ENCODE measurements around the gene NDST4. TPM values are rescaled to one million over a fixed set of nuclear protein-coding genes. Genes with fewer than 3 reads are reported as not detected.

NDST4 gene
- total RNA-seq, 2 experiments from 2014 or later = not detected

DNA sequence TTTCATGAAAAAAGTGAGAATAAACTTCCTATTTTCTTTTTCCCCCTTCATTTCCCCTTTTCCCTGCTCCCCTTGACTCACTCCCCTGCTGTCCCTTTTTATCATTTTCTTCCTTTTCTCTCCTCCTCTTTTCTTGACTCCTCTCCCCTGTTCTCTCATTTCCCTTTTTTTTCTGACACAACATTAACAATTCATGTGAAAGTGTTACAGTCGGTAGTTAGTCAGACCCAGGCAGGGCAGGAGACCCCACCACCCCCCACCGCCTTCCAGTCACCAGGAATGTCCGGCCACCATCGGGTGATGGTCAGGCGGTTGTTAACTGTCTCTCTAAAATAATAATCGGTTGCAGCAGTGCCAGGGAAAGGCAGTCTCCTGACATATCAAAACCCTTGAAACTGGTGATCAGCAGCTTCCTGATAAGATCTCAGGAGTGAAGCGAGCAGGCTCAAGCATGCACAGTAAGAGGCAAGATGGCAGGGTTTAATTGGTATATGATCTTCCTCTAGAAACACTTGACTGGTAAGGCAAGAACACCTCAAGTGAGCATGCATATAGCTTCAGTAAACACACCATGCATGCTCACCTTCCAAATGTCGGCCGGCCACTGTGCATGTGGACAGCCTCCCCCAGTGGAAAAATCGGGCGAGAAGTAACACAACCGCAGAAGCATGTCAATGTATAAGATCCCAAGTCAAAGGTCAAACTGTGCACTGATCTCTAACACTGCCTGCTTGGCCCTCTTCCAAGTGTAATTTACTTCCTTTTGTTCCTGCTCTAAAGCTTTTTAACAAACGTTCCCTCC lies 191.4 kb downstream of the NDST4 start:
- no peaks in the 10 kb centered on the region for H3K9me3 Mint-ChIP-seq
- DNase-seq = no peak
- POLR2A ChIA-PET = no interaction called here
- no peaks in the 10 kb centered on the region for H3K27me3 Mint-ChIP-seq
- no peaks in the 10 kb centered on the region for H3K4me1 Mint-ChIP-seq
- CTCF ChIA-PET = no interaction called here
- H3K4me3 Mint-ChIP-seq = no peak overlapping the region
- H3K27ac Mint-ChIP-seq = no peak overlapping the region
- no peaks in the 10 kb centered on the region for H3K36me3 Mint-ChIP-seq (ENCODE audit: low read depth)

DNA sequence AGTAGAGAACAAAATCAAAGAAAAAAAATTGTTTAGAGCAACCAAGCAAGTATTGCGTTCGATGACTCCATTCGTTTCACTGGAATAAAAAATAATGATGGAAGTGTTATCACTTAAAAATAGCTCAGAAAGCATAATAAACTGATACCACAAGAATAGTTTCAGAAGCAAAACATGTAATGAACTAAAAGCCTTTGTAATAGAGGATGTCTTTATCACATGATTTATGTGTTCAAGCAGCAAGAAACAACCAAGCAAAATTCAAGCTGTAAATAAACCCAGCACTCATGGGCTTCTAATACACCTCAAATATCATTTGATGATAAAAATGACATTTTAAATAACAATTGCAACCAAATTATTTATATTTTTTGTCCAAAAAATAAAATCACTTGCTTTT lies 192.2 kb downstream of the NDST4 start:
- Mint-ChIP-seq H3K4me3 (no peak overlapping the region), H3K27ac (no peak overlapping the region), H3K9me3 (no peaks in the 10 kb centered on the region), H3K27me3 (no peaks in the 10 kb centered on the region), H3K36me3 (ENCODE audit: low read depth) (no peaks in the 10 kb centered on the region), H3K4me1 (no peaks in the 10 kb centered on the region)
- no peak for DNase-seq
- CTCF ChIA-PET = no interaction called here
- POLR2A ChIA-PET = no interaction called here

DNA sequence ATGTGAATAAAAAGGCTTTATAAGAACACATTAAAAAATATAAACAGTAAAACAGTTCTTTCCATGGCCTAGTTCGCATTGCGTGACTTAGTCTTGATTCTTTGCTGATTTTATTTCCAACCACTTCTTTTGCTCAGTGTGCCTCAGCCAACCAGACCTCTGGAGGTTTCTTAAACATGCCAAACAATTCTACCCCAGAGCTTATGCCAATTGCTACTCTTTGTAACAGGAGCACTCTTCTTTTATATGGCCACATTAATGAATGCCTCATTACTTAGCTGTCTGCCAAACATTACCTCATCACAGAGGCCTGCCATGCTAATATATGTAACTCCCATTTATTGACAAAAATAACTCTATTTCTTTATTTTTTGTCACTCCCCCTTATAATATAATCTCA lies 202.3 kb downstream of the NDST4 start:
- DNase-seq = no peak
- no peaks in the 10 kb centered on the region for H3K9me3 Mint-ChIP-seq
- no peaks in the 10 kb centered on the region for H3K4me1 Mint-ChIP-seq
- no peak overlapping the region for H3K27ac Mint-ChIP-seq
- no peaks in the 10 kb centered on the region for H3K27me3 Mint-ChIP-seq
- ChIA-PET CTCF (no interaction called here), POLR2A (no interaction called here)
- H3K4me3 Mint-ChIP-seq = no peak overlapping the region
- H3K36me3 Mint-ChIP-seq (ENCODE audit: low read depth) = no peaks in the 10 kb centered on the region

DNA sequence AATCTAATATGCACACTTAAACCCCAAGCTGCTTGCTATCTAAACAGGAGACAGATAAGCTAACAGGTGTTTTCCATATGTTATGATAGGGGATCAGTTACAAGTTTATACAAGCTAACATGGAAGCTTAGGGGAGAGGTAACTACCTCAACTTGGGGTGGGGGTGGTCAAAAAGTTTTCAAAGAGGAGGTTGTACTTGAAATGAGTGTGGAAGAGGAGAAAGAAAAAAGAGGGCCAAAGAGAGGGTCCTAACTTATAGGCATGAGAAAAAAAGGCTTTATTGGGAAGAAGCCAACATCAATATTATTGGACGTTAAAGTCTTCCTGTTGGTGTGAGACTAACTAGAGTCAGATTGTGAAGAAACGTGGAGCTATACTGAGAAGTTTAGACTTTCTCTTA lies 205.9 kb downstream of the NDST4 start:
- POLR2A ChIA-PET = no interaction called here
- H3K36me3 Mint-ChIP-seq (ENCODE audit: low read depth) = no peaks in the 10 kb centered on the region
- no peaks in the 10 kb centered on the region for H3K4me1 Mint-ChIP-seq
- no peaks in the 10 kb centered on the region for H3K9me3 Mint-ChIP-seq
- H3K27ac Mint-ChIP-seq = no peak overlapping the region
- DNase-seq = no peak
- H3K4me3 Mint-ChIP-seq = no peak overlapping the region
- CTCF ChIA-PET = no interaction called here
- no peaks in the 10 kb centered on the region for H3K27me3 Mint-ChIP-seq

DNA sequence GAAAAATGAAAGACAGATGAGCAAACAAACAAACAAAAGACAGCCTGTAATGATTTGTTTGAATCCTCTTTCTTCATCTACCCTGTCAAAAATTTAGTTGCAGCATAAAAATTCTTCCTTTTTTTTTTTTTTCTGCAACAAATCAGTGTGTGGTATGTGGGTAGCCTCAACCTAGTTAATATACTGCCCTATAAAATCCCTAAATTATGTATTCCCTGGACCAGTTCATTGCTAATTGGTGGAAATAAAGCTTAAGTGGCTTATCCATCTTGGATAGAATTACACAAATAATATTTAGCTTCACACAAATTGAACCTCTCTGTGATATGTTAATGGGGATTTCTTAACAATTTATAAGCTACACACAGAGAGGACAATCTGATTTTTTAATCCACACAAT lies 208.4 kb downstream of the NDST4 start:
- Mint-ChIP-seq H3K36me3 (ENCODE audit: low read depth) (no peaks in the 10 kb centered on the region), H3K4me1 (no peaks in the 10 kb centered on the region), H3K27me3 (no peaks in the 10 kb centered on the region), H3K9me3 (no peaks in the 10 kb centered on the region), H3K27ac (no peak overlapping the region), H3K4me3 (no peak overlapping the region)
- ChIA-PET POLR2A (no interaction called here), CTCF (no interaction called here)
- no peak for DNase-seq

DNA sequence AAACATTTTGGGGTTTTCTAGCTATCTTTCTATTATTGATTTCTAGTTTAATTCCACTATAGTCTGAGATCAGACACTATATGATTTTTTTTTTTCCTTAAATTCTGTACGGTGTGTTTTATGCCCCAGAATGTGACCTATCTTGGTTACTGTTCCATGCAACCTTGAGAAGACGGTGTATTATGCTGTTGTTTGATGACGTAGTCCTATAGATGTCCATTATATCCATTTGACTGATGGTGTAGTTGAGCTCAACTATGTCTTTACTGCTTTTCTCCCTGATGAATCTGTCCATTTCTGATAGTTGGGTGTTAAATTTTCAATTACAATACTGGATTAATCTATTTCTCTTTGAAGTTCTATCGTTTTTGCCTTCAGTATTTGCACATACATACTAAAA lies 212.5 kb downstream of the NDST4 start:
- Mint-ChIP-seq H3K4me1 (no peaks in the 10 kb centered on the region), H3K4me3 (no peak overlapping the region), H3K9me3 (no peaks in the 10 kb centered on the region), H3K27me3 (no peaks in the 10 kb centered on the region), H3K27ac (no peak overlapping the region), H3K36me3 (ENCODE audit: low read depth) (no peaks in the 10 kb centered on the region)
- ChIA-PET CTCF (no interaction called here), POLR2A (interaction anchor here (0.7 kb wide), 1 partner anchor 70 kb away, joined by 3 read pairs; no protein-coding TSS in a partner anchor)
- DNase-seq = no peak

DNA sequence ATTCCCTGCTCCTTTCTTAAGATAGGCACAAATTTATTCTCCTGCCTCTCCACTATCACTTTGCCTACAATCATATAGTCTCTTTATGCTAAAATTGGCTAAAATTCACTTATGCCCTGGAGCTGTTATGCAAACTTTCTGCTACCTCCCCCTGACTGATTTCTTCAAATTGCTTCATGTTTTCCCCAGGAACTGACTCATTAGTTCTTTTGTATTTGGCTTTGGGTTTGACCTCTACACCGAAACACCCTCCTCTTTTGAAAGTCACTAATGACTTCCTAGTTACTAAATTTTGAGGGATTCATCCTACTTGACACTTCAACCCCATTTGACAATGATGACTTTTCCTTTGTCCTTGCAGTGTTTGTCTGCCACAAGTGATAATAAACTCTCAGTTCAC lies 222.6 kb downstream of the NDST4 start:
- DNase-seq = no peak
- H3K27ac Mint-ChIP-seq = no peak overlapping the region
- no peaks in the 10 kb centered on the region for H3K9me3 Mint-ChIP-seq

DNA sequence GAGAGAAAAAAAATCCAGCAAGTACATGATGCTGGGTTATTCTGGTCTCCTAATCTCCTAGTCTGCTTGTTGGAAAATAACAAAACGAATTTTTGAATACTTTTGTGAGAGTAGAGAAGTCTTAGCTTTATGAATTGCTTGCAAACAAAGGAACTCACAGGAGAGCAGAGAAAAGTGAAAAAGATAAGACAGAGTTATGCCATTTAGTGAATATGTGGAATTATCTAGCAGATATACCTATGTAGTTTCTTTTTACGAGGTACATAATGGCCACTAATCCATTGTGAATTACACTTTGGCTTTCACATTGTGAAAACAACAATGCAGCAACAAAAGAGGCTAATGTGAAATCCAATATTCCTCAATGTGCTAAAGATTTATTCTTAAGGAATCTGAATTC lies 226.7 kb downstream of the NDST4 start:
- H3K27ac Mint-ChIP-seq = no peak overlapping the region
- no peak overlapping the region for H3K4me3 Mint-ChIP-seq
- H3K27me3 Mint-ChIP-seq = no peaks in the 10 kb centered on the region
- H3K36me3 Mint-ChIP-seq (ENCODE audit: low read depth) = no peaks in the 10 kb centered on the region
- no peaks in the 10 kb centered on the region for H3K4me1 Mint-ChIP-seq
- ChIA-PET CTCF (no interaction called here), POLR2A (no interaction called here)
- no peaks in the 10 kb centered on the region for H3K9me3 Mint-ChIP-seq
- DNase-seq = no peak

More for the DNA sequence above, 222.6 kb downstream of the NDST4 start:
- POLR2A ChIA-PET = no interaction called here
- CTCF ChIA-PET = no interaction called here
- Mint-ChIP-seq H3K4me3 (no peak overlapping the region), H3K27me3 (no peaks in the 10 kb centered on the region), H3K36me3 (ENCODE audit: low read depth) (no peaks in the 10 kb centered on the region), H3K4me1 (no peaks in the 10 kb centered on the region)

DNA sequence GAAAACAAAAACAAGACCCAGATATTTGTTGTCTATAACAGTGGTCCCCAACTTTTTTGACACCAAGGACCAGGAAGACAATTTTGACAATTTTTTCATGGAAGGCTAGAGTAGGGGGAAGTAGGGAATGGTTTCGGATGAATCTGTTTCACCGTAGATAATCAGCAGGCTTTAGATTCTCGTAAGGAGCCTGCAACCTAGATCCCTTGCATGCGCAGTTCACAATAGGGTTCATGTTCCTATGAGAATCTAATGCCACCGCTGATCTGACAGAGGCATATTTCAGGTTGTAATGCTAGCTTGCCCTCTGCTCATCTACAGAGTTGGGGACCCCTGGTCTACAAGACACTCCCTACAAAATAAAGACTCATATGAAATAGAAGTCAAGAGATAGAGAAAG lies 229.8 kb downstream of the NDST4 start:
- Mint-ChIP-seq H3K9me3 (no peaks in the 10 kb centered on the region), H3K4me1 (no peaks in the 10 kb centered on the region), H3K27me3 (no peaks in the 10 kb centered on the region), H3K4me3 (no peak overlapping the region), H3K36me3 (ENCODE audit: low read depth) (no peaks in the 10 kb centered on the region), H3K27ac (no peak overlapping the region)
- CTCF ChIA-PET = no interaction called here
- DNase-seq = no peak
- POLR2A ChIA-PET = no interaction called here

DNA sequence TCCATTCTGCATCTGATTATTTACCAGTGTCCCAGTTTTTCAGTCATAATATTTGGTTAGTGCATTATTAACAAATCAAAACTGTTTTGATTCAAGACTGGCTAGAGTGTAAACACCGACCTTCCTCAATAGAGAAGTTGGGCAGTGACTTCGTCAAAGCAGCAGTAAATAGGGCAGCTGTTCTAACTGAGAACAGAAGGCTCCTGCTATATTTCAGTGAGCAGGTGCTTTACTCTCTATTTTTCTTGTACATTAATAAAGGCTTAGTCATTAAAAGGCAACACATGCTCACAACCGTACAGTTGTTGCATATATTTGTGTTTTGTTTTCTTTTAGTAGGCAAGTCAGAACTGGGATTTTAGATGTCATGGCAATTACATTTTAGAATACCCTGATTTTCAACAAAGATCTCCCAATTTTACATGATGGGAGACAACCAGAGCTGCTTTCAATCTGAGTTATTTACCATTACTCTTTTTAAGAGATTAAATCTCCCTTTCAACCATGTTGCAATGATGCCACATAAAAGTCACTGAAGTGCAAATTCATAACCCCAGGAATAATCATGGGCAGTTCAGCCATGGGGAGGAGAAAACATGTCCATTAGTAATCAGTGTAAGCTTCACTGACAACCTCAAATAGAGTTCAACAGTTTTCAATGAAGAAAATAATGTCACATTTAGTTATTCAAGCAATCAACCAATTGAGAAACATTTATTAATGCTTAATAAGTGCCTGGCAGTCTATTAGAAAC lies 233.3 kb downstream of the NDST4 start:
- Mint-ChIP-seq H3K27me3 (no peaks in the 10 kb centered on the region), H3K4me1 (no peaks in the 10 kb centered on the region), H3K36me3 (ENCODE audit: low read depth) (no peaks in the 10 kb centered on the region), H3K4me3 (no peak overlapping the region), H3K9me3 (no peaks in the 10 kb centered on the region), H3K27ac (no peak overlapping the region)
- ChIA-PET CTCF (no interaction called here), POLR2A (no interaction called here)
- DNase-seq = no peak

DNA sequence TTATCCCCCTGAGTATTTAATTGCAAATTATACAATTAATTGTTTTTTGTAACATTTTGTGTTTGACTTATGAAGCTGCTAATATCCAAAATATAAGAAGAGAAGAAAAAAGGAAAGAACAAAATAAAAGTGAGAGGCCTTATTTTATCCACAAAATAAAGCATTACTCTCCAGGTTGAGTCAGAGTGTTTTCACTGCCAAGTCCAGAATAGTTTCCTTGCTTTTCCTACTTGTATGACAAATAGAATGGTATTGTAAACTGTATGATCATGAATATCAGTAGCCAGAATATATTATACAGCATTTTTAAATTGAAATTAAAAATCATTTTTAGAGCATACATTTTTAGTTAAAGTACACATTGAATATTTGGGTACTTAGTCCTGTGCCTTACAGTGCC lies 237.8 kb downstream of the NDST4 start:
- Mint-ChIP-seq H3K4me1 (no peaks in the 10 kb centered on the region), H3K27me3 (no peaks in the 10 kb centered on the region), H3K27ac (no peak overlapping the region), H3K36me3 (ENCODE audit: low read depth) (no peaks in the 10 kb centered on the region), H3K4me3 (no peak overlapping the region), H3K9me3 (no peaks in the 10 kb centered on the region)
- ChIA-PET CTCF (no interaction called here), POLR2A (no interaction called here)
- no peak for DNase-seq

DNA sequence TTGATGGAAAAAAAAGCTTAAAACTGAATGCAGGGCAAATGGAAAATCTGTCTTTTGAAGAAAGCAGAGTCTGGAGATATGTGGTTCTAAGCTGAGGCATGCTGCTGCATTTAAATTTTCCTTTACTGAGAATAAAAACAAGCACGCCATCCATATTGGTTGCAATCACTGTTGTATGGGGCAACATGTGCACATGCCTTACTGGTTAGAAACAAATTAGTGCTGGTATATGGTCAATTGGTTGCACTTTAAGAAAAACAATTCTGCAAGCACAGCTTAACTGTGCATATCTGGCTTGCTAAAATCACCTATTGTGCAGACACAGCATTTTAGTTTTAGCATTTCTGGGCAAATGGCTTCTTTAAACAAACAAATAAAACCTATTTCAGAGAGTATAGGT lies 239.1 kb downstream of the NDST4 start:
- Mint-ChIP-seq H3K9me3 (no peaks in the 10 kb centered on the region), H3K4me1 (no peaks in the 10 kb centered on the region), H3K27ac (no peak overlapping the region), H3K27me3 (no peaks in the 10 kb centered on the region), H3K36me3 (ENCODE audit: low read depth) (no peaks in the 10 kb centered on the region), H3K4me3 (no peak overlapping the region)
- no peak for DNase-seq
- ChIA-PET POLR2A (no interaction called here), CTCF (no interaction called here)

DNA sequence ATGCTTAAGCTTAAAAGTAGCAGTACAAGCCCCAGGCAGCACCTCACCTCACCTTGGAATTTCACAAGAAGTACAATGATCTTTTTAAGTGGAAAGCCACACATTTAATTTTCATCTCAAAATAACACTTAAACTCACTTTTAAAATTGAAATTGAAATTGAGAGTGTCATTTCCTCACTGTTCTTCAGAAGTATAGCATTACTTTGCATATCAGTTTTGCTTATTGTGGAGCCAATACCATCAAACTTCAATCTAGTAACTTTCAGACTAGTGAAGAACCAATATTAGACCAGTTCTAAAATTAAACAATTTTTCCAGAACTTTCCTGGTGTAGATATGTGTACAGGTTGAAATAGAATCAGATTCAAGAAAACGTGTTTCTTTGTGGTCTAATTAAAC lies 242.4 kb downstream of the NDST4 start:
- DNase-seq = no peak
- H3K4me3 Mint-ChIP-seq = no peak overlapping the region
- no peaks in the 10 kb centered on the region for H3K36me3 Mint-ChIP-seq (ENCODE audit: low read depth)
- no peaks in the 10 kb centered on the region for H3K9me3 Mint-ChIP-seq
- no peaks in the 10 kb centered on the region for H3K4me1 Mint-ChIP-seq
- H3K27me3 Mint-ChIP-seq = no peaks in the 10 kb centered on the region
- ChIA-PET CTCF (no interaction called here), POLR2A (no interaction called here)
- no peak overlapping the region for H3K27ac Mint-ChIP-seq
